GM12864 (cell line): ENCODE results near the gene TSPAN14.

Experiments used
- DNase-seq: peaks from one replicate; pipeline ENCODE4 v3.0.0-alpha.2; 2011; ENCODE audit warnings: low read depth
- H3K4me3 ChIP-seq: 2 replicates; pipeline ENCODE4 v1.5.1; 2011; ENCODE audit warnings: mild to moderate bottlenecking, low read depth, low read length, control low read depth
- CTCF ChIP-seq: IDR thresholded peaks from 2 replicates; pipeline ENCODE4 v1.5.1; 2011; ENCODE audit warnings: low read depth, mild to moderate bottlenecking, moderate library complexity, low read length, control low read depth, inconsistent platforms; ENCODE audit errors: missing control alignments

TSPAN14 gene

GRCh38 chr10:80552151-80552646 lies 98.1 kb downstream of the TSPAN14 start:
- no peak for TF ChIP-seq CTCF
- no peak overlapping the region for H3K4me3 ChIP-seq
- no peak for DNase-seq

- H3K4me3 ChIP-seq = no peak overlapping the region
- TF ChIP-seq CTCF = no peak
- no peak for DNase-seq
Observed at GRCh38 chr10:80553436-80553835, 99.3 kb downstream of the TSPAN14 start.

- H3K4me3 ChIP-seq = no peak overlapping the region
- TF ChIP-seq CTCF = no peak
- no peak for DNase-seq
Observed at GRCh38 chr10:80554050-80554449, 99.9 kb downstream of the TSPAN14 start.

GRCh38 chr10:80555415-80555814 lies 101.3 kb downstream of the TSPAN14 start:
- no peak for DNase-seq
- no peak overlapping the region for H3K4me3 ChIP-seq
- TF ChIP-seq CTCF = no peak

- no peak overlapping the region for H3K4me3 ChIP-seq
- DNase-seq = no peak
- no peak for TF ChIP-seq CTCF
Observed at GRCh38 chr10:80561950-80562349, 107.8 kb downstream of the TSPAN14 start.

GRCh38 chr10:80567292-80567691 lies 113.2 kb downstream of the TSPAN14 start:
- TF ChIP-seq CTCF = no peak
- no peak overlapping the region for H3K4me3 ChIP-seq
- no peak for DNase-seq

- no peak for TF ChIP-seq CTCF
- H3K4me3 ChIP-seq = no peak overlapping the region
- no peak for DNase-seq
Observed at GRCh38 chr10:80569131-80569895, 115.2 kb downstream of the TSPAN14 start.
